ENCODE results near the gene GPR176. TPM values are rescaled to one million over a fixed set of nuclear protein-coding genes. Genes with fewer than 3 reads are reported as not detected.

The GPR176 gene
- total RNA-seq, 4 donors from 2014 or later, result 2.4 to 18.6 (median 9.1) TPM

DNA sequence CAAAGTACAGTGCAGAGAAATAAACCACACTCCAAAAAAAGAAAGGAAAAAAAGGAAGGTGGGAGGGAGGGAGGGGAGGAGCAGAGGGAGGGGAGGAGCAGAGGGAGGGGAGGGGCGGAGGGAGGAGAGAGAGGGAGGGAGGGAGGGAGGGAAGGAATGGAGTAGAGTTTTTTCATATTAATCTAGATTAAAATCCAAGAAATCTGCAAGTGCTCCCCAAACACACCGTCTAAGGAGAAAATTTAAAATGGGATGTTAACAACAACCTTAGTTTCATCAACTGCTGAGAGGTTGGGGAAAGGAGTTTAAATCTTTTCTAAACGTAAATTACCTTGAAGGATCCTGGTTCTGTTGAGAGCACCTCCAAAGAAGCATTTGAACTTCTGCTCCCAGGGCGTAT lies 144.0 kb downstream of the GPR176 start:
- TF ChIP-seq POLR2A (IDR thresholded peaks at IDR 0.05), result no peak
- no peak for TF ChIP-seq EP300 (IDR thresholded peaks at IDR 0.05)
- no peak for TF ChIP-seq CTCF (IDR thresholded peaks at IDR 0.05)
- no peak for DNase-seq (ENCODE audit: low spot score in 2 of 2)
- Histone ChIP-seq H3K27me3 (no peaks in the 10 kb centered on the region), H3K9me3 (no peaks in the 10 kb centered on the region), H3K4me1 (peaks cover 0 to 8% (median 0%) of the 10 kb centered on the region in 4 donors), H3K27ac (no peak overlapping the region), H3K4me3 (no peak overlapping the region), H3K36me3 (no peaks in the 10 kb centered on the region)
- WGBS, 2 donors, result 76 to 80% methylated on average over 4 of the region's 4 CpGs

DNA sequence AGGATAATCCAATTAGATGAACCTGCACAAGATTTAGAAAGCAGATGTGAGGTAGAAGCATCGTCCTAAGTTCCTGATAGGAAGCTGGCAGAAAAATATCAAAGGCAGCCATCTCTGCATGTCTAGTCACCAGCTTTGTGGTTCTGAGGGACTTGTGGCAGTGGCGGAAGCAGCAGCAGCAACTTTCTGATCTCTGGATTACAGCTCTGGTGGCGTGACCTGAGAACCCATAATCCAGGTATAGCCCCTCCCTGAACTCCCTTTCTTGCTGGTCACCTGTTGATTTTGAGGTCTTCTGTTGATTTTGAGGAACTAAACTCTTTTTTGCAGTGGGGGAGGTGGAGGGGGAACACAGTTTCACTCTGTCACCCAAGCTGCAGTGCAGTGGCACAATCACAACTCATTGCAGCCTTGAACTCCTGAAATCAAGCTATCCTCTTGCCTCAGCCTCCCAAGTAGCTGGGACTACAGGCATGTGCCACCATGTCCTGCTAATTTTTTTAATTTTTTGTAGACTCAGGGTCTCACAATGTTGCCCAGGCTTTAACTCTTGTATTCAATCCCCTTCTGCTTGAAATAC lies 145.3 kb downstream of the GPR176 start:
- DNase-seq (ENCODE audit: low spot score in 2 of 2), result no peak
- TF ChIP-seq POLR2A (IDR thresholded peaks at IDR 0.05) (no peak), EP300 (IDR thresholded peaks at IDR 0.05) (no peak), CTCF (IDR thresholded peaks at IDR 0.05) (no peak)
- Histone ChIP-seq H3K4me1 (peaks cover 0 to 14% (median 0%) of the 10 kb centered on the region in 4 donors), H3K27ac (no peak overlapping the region), H3K36me3 (no peaks in the 10 kb centered on the region), H3K4me3 (no peak overlapping the region), H3K9me3 (no peaks in the 10 kb centered on the region), H3K27me3 (no peaks in the 10 kb centered on the region)
- WGBS, 2 donors, result 76 to 89% methylated on average over 3 of the region's 3 CpGs

DNA sequence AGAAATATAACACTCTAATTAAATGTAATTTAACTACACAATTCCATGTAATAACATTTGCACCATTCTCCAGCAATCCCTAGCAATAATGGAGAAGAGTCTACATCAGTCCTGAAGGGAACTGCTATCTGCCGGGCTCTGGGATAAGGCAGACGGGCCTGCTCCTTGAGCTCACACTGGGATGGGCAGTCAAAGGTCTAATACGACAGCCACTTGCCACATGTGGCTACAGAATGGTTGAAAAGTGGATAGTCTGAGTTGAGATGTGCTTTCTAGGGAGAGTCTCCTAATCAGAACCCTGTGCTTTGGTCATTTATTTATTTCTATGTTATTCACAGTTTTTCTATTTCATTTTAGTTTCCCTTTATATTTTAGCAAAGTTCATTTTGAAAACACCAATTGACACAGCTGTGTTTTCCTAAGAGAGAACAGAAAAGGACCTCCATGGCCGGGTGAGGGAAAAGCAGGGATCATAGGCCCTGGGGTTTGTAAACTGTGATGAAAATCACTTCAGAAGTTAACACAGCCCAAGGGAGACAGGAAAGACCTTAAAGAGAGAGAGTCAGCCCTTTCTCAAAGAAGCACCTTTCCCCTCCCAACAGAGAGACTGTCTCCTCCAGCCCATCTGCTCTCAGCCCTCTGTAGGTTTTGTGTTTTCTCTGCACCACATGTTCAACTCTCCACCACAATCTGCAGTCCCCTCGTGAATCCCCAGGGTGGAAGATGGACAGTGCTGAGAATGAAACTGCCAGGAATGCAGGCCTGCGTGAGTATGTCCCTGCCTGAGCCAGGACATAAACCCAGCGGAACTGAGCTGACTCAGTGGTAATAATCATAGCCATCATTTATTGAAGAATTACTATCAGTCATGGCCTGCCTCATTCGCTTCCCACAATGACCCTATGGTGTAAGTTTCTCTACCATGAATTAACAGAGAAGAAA lies 149.0 kb downstream of the GPR176 start:
- no peaks in the 10 kb centered on the region for H3K9me3 ChIP-seq
- TF ChIP-seq EP300 (IDR thresholded peaks at IDR 0.05) (no peak), POLR2A (IDR thresholded peaks at IDR 0.05) (no peak), CTCF (IDR thresholded peaks at IDR 0.05) (no peak)
- no peaks in the 10 kb centered on the region for H3K27me3 ChIP-seq
- H3K36me3 ChIP-seq, result no peaks in the 10 kb centered on the region
- peak overlapping the region; percentile 21 to 83 (median 60) for H3K27ac ChIP-seq
- peak overlapping the region in 2 of 4 donors; percentile 16 to 26 for H3K4me3 ChIP-seq
- WGBS, 2 donors, result 34 to 53% methylated on average over 8 of the region's 8 CpGs
- peaks cover 0 to 14% (median 0%) of the 10 kb centered on the region in 4 donors for H3K4me1 ChIP-seq
- no peak for DNase-seq (ENCODE audit: low spot score in 2 of 2)

DNA sequence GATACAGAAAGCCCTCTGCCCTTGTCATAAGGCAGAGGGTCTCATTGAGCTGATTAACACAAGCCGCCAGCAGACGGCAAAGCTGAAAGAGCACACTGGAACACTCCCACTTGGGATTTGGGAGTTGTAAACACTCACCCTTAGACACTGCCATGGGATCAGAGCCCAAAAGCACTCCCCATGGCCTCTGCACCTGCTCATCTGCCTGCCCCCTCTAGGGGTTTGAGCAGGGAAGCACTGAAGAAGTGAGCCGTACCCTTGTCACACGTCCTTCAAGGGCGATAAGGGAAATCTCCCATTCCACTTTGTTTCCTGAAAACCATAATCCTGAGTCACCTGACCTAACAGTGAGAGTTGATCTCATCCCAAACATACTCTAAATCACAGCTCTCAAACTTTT lies 152.1 kb downstream of the GPR176 start:
- Histone ChIP-seq H3K4me3 (no peak overlapping the region), H3K27ac (no peak overlapping the region), H3K4me1 (peaks cover 0 to 14% (median 0%) of the 10 kb centered on the region in 4 donors), H3K9me3 (no peaks in the 10 kb centered on the region), H3K36me3 (no peaks in the 10 kb centered on the region), H3K27me3 (no peaks in the 10 kb centered on the region)
- WGBS, 2 donors, result 96 to 99% methylated on average over 5 of the region's 5 CpGs
- no peak for TF ChIP-seq EP300 (IDR thresholded peaks at IDR 0.05)
- TF ChIP-seq POLR2A (IDR thresholded peaks at IDR 0.05), result no peak
- no peak for TF ChIP-seq CTCF (IDR thresholded peaks at IDR 0.05)
- DNase-seq (ENCODE audit: low spot score in 2 of 2), result no peak

DNA sequence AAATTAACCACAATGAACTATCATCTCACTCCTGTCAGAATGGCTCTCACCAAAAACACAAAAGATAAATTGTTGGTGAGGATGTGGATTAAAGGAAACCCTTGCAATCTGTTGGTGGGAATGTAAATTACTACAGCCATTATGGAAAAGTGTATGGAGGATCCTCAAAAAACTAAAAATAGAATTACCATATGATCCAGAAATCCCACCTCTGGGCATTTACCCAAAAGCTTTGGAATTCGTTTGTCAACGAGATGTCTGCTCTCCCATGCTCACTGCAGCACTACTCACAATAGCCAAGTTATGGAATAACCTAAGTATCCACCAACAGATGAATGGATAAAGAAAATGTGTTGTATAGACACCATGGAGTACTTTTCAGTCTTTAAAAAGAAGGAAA lies 159.1 kb downstream of the GPR176 start:
- no peaks in the 10 kb centered on the region for H3K36me3 ChIP-seq
- H3K4me1 ChIP-seq, result peaks cover 0 to 8% (median 3%) of the 10 kb centered on the region in 4 donors
- H3K27ac ChIP-seq, result no peak overlapping the region
- H3K4me3 ChIP-seq, result no peak overlapping the region
- no peaks in the 10 kb centered on the region for H3K27me3 ChIP-seq
- no peaks in the 10 kb centered on the region for H3K9me3 ChIP-seq
- 49 to 53% methylated on average over 2 of the region's 2 CpGs for WGBS, 2 donors
- DNase-seq (ENCODE audit: low spot score in 2 of 2), result no peak
- TF ChIP-seq POLR2A (IDR thresholded peaks at IDR 0.05), result no peak
- TF ChIP-seq EP300 (IDR thresholded peaks at IDR 0.05), result no peak
- TF ChIP-seq CTCF (IDR thresholded peaks at IDR 0.05), result no peak

Data from tibial nerve (tissue), 4 donors.